ENCODE measurements around the gene WNT6. TPM values are rescaled to one million over a fixed set of nuclear protein-coding genes. Genes with fewer than 3 reads are reported as not detected.
"Not testable (repeated sequence)": the region's sequence is repeated elsewhere in the genome, so short reads cannot be mapped to it uniquely, and the experiment has no call there.

The WNT6 gene
- total RNA-seq, 2 experiments from 2014 or later = not detected

DNA sequence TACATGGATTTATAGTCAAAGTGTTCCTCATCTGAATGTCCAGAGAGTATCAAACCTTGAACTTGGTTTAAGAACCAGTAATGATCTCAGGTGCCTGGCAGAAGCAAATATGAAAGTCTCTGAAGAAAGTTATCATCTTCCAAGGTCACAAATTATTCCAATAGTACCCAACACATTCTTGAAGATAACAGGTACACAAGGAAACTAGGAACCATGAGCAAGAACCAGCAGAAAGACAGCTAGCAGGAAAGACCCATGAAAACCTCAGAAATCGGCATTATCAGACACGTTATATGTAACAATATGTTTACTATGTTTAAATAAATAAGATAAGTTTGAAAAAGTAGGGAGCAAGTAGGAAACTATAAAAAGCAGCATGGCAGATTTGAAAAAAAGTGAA lies 22.1 kb upstream of the WNT6 start:
- Mint-ChIP-seq H3K27me3 (peaks cover 25% of the 10 kb centered on the region), H3K4me1 (no peaks in the 10 kb centered on the region), H3K27ac (no peak overlapping the region), H3K4me3 (no peak overlapping the region), H3K36me3 (no peaks in the 10 kb centered on the region), H3K9me3 (peaks cover 1% of the 10 kb centered on the region)
- POLR2A ChIA-PET = no interaction called here
- ATAC-seq (ENCODE audit: low read depth) (no peak), DNase-seq (no peak)

DNA sequence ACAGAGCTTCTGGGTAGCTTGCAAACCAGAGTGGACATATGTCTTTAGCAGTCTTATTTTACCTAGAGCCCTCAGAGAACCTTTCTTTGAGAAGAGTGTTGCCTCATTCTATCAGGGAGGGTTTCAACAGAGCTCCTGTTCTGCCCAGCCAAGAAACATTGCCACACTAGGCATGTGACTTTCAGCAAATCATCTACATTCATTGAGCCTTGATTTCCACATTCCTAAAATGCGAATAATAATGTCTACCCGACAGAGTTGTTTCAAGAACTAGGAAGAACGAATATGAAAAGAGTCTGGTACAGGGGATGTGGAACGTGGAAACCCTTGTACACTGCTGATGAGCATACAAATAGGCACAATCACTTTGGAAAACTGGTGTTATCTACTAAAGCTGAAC lies 20.2 kb upstream of the WNT6 start:
- no peak overlapping the region for H3K27ac Mint-ChIP-seq
- ATAC-seq (ENCODE audit: low read depth) = no peak
- no peak overlapping the region for H3K4me3 Mint-ChIP-seq
- H3K9me3 Mint-ChIP-seq = peaks cover 4% of the 10 kb centered on the region
- H3K4me1 Mint-ChIP-seq = no peaks in the 10 kb centered on the region
- H3K27me3 Mint-ChIP-seq = peaks cover 22% of the 10 kb centered on the region
- no peaks in the 10 kb centered on the region for H3K36me3 Mint-ChIP-seq
- DNase-seq = no peak
- POLR2A ChIA-PET = no interaction called here

DNA sequence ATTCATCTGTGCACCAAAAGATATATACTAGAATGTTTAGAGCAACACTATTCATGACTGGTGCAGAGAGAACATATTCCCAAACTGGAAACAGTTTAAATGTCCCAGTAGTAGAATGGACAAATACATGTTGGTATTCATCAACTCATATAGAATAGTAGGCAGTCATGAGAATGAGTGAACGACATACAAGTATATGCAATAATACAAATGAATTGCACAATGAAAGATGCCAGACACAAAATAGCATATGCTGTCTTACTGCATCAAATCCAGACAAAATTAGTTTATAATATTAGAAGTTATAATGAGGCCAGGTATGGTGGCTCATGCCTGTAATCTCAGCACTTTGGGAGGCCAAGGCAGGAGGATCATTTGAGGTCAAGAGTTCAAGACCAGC lies 19.7 kb upstream of the WNT6 start:
- no peak for DNase-seq
- Mint-ChIP-seq H3K27me3 (peaks cover 22% of the 10 kb centered on the region), H3K27ac (no peak overlapping the region), H3K9me3 (peaks cover 4% of the 10 kb centered on the region), H3K4me1 (no peaks in the 10 kb centered on the region), H3K4me3 (no peak overlapping the region), H3K36me3 (no peaks in the 10 kb centered on the region)
- POLR2A ChIA-PET = no interaction called here
- ATAC-seq (ENCODE audit: low read depth) = no peak

DNA sequence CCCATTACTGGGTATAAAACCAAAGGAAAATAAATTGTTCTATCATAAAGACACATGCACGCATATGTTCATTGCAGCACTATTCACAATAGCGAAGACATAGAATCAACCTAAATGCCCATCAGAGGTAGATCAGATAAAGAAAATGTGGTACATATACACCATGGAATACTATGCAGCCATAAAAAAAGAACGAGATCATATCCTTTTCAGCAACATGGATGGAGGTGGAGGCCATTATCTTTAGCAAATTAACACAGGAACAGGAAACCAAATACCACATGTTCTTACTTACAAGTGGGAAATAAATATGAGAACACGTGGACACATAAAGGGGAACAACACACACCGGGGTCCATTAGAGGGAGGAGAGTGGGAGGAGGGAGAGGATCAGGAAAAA lies 15.3 kb upstream of the WNT6 start:
- H3K9me3 Mint-ChIP-seq; H3K27ac Mint-ChIP-seq; H3K36me3 Mint-ChIP-seq; H3K27me3 Mint-ChIP-seq; H3K4me3 Mint-ChIP-seq; ATAC-seq (ENCODE audit: low read depth); DNase-seq; POLR2A ChIA-PET; H3K4me1 Mint-ChIP-seq: not testable (repeated sequence)

DNA sequence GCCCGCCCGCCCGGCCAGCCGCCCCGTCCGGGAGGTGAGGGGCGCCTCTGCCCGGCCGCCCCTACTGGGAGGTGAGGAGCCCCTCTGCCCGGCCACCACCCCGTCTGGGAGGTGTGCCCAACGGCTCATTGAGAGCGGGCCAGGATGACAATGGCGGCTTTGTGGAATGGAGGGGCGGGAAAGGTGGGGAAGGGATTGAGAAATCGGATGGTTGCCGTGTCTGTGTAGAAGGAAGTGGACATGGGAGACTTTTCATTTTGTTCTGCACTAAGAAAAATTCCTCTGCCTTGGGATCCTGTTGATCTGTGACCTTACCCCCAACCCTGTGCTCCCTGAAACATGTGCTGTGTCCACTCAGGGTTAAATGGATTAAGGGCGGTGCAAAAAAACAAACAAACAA lies 12.6 kb upstream of the WNT6 start:
- not testable (repeated sequence) for H3K4me3 Mint-ChIP-seq; ATAC-seq (ENCODE audit: low read depth); H3K9me3 Mint-ChIP-seq; H3K36me3 Mint-ChIP-seq; H3K27ac Mint-ChIP-seq; H3K27me3 Mint-ChIP-seq; H3K4me1 Mint-ChIP-seq; DNase-seq
- POLR2A ChIA-PET = interaction anchor here (1.4 kb wide), 1 partner anchor 188 kb away, joined by 5 read pairs; the partner anchor contains the start of genes BCS1L and ZNF142

DNA sequence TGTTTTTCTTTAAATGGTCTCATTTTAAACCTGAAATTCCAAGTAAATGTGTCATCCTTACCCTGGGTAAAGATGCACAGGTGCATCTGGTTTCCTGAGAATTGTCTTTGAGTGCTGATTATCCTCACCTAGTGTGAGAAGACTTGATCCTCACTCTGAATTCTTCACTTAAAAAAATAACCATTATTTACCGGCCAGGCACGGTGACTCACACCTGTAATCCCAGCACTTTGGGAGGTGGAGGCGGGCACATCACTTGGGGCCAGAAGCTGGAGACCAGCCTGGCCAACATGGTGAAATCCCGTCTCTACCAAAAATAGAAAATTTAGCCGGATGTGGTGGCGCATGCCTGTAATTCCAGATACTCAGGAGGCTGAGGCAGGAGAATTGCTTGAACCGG lies 9.9 kb upstream of the WNT6 start:
- POLR2A ChIA-PET = no interaction called here
- Mint-ChIP-seq H3K4me1 (peaks cover 4% of the 10 kb centered on the region), H3K4me3 (no peak overlapping the region), H3K27me3 (peaks cover 29% of the 10 kb centered on the region), H3K9me3 (no peaks in the 10 kb centered on the region), H3K36me3 (no peaks in the 10 kb centered on the region), H3K27ac (no peak overlapping the region)
- DNase-seq (no peak), ATAC-seq (ENCODE audit: low read depth) (no peak)

DNA sequence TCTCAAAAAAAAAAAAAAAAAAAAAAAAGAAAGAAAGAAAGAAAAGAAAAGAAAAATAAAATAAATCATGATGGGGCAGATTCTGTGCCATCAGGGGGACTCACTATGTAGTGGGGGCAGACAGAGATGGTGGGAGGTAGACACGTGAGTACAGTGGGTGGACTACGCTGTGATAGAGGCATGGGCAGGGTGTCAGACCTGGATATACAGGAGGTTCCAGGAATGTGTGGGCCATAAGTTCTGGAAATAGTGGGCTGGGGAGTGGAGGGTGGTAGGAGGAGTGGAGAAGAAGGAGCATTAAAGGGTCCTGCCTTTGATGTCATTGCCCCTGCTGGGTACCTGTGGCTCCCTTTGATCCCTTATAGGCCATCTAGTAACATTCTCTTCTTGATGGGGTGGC lies 8.8 kb upstream of the WNT6 start:
- Mint-ChIP-seq H3K36me3 (no peaks in the 10 kb centered on the region), H3K9me3 (no peaks in the 10 kb centered on the region), H3K27me3 (peaks cover 37% of the 10 kb centered on the region), H3K4me1 (peaks cover 4% of the 10 kb centered on the region), H3K27ac (no peak overlapping the region), H3K4me3 (no peak overlapping the region)
- DNase-seq = no peak
- POLR2A ChIA-PET = no interaction called here
- ATAC-seq (ENCODE audit: low read depth) = no peak

DNA sequence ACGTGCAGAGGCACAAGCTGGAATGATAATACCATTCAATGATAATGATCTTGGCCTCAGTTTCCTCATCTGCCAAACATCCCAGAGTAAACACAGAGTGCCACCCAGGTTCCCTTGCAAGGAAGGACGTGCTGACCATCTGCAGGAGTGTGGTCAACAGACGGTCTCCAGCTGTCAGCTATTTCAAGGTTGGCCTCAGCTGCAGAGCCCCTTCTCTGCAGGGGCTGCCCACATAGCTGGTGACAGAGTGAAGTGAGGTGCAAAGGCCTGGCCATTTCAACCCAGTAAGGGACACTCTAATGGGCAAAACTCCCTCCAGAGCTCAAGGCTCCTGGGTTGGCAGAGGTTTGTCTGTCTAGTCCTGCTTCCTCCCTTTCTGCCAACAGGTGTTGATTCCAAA lies 8.3 kb upstream of the WNT6 start:
- no peak for DNase-seq
- no peak for ATAC-seq (ENCODE audit: low read depth)
- Mint-ChIP-seq H3K9me3 (no peaks in the 10 kb centered on the region), H3K4me1 (peaks cover 4% of the 10 kb centered on the region), H3K4me3 (no peak overlapping the region), H3K36me3 (no peaks in the 10 kb centered on the region), H3K27me3 (peaks cover 41% of the 10 kb centered on the region), H3K27ac (no peak overlapping the region)
- POLR2A ChIA-PET = no interaction called here

DNA sequence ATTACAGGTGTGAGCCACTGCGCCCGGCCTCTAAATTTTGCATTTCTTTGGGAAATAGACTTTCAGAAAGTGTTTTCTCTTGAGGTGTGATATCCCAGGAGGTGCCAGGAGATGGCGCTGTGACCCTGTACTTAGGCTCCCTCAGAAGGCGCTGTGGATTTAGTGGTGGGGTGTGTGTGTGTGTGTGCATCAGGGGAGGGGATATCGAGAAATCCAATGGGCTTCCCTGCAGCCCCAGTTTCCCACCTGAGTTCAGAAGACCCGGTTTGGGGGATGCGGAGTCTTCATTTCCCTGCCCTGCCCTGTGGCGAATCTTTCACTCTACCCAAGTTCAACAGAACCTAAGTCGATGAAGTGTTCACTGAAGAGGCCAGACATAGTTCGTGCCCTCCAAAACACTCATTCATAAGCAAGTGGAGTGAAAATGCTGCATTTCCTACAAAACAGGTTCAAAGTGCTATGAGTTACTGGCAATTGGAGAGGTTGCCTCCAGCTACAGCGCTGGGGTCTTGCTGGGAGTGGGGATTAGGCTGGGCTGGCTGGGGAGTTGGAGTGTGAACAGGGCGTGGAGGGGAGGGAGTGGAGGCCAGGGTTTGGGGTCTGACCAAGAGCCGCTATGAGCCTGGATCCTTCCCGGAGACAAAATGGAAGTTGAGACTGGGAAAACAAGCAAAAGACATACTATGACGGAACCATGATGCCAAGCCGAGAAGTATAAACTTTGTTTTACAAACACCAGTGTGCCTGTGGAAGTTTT lies 6.5 kb upstream of the WNT6 start:
- Mint-ChIP-seq H3K4me3 (no peak overlapping the region), H3K27me3 (peaks cover 59% of the 10 kb centered on the region), H3K27ac (no peak overlapping the region), H3K9me3 (no peaks in the 10 kb centered on the region), H3K4me1 (peaks cover 2% of the 10 kb centered on the region), H3K36me3 (no peaks in the 10 kb centered on the region)
- peak; percentile 71 for ATAC-seq (ENCODE audit: low read depth)
- POLR2A ChIA-PET = no interaction called here
- DNase-seq = peak; percentile 66

DNA sequence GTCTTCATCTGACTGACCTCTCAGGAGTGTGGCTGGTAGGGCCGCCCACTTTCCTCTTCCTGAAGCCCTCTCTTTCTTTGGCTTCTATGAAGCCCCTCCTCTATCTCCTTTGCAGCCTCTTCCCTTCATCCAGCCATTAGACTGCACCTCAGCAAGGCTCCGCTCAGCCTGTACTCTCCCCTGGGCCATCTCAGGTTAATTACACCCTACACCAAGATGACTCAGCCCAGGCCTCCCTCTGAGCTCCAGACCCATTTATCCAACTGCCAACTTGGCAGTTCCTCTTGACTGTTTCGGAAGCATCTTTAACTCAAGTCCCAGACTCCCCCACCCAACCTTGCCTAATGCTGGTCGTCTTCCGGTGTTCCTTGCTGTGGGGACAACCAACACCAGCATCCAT lies 5.8 kb upstream of the WNT6 start:
- Mint-ChIP-seq H3K9me3 (no peaks in the 10 kb centered on the region), H3K27ac (no peak overlapping the region), H3K36me3 (no peaks in the 10 kb centered on the region), H3K4me3 (no peak overlapping the region), H3K27me3 (peaks cover 66% of the 10 kb centered on the region), H3K4me1 (peaks cover 2% of the 10 kb centered on the region)
- POLR2A ChIA-PET = no interaction called here
- ATAC-seq (ENCODE audit: low read depth) (no peak), DNase-seq (peak; percentile 17)

DNA sequence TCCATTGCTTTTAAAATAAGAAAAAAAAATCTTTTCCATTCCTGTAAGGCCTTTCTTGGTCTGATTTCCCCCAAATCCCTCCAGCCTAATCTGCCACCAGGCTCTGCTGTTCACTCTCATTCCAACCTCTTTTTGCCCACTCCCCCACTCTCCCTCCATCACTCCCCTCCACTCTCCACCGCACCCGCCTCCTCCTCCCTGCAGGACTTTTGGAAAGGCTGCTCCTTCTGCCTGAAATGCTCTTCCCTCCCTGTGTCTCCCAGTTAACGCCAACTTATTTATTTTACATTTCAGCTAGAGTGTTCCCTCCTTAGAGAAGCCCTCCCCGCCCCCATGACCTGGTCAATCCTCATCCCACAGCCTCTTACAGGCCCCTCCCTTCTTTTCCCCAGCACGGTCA lies 4.7 kb upstream of the WNT6 start:
- DNase-seq (no peak), ATAC-seq (ENCODE audit: low read depth) (no peak)
- H3K4me1 Mint-ChIP-seq = peaks cover 2% of the 10 kb centered on the region
- no peak overlapping the region for H3K27ac Mint-ChIP-seq
- H3K9me3 Mint-ChIP-seq = no peaks in the 10 kb centered on the region
- no peaks in the 10 kb centered on the region for H3K36me3 Mint-ChIP-seq
- POLR2A ChIA-PET = interaction anchor here (1.0 kb wide), 1 partner anchor 43 kb away, joined by 3 read pairs; no protein-coding TSS in a partner anchor
- peaks cover 72% of the 10 kb centered on the region for H3K27me3 Mint-ChIP-seq
- H3K4me3 Mint-ChIP-seq = no peak overlapping the region

DNA sequence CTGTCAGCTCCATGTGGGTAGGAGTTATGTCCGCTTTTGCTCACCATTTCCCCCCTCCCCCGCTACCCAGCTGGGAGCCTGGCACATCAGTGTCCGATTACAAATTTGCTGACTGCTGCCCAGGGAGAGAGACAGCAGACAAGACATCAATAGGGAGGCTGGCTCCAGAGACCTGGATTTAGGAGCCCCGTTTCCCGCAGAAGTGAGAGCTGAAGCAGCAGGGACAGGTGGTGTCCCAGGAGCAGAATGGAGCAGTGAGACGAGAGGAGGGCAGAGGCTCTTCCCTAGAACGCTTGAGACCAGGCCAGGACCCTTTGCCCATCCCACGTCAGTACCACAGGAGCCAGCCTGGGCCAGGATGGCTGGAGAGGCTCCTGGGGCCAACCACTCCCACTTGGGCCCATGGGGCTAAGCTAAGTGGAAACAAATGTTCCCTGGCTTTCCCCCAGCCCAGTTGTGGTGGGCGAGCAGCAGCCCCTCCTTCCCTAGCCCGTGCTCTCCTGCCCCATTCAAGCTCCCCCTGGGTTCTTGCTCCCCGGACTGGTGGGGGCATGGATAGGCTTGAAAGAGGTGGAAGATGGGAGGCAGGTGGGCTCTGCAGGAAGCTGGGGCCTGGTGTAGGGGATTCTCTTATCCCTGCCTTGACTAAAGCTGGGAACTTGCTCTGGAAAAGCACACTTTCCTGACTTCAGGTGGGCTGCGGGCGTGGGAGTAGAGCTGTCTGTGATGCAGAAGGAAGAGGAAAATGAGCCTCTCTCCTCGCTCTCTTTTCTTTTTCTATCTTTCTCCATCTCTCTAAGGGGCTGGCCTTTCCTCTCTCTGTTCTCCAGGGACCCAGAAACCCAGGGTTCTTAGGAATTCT lies 4.1 kb upstream of the WNT6 start:
- no peaks in the 10 kb centered on the region for H3K36me3 Mint-ChIP-seq
- no peak overlapping the region for H3K4me3 Mint-ChIP-seq
- no peak for ATAC-seq (ENCODE audit: low read depth)
- H3K27ac Mint-ChIP-seq = no peak overlapping the region
- peaks cover 77% of the 10 kb centered on the region for H3K27me3 Mint-ChIP-seq
- peak; percentile 25 for DNase-seq
- no peaks in the 10 kb centered on the region for H3K9me3 Mint-ChIP-seq
- H3K4me1 Mint-ChIP-seq = peaks cover 6% of the 10 kb centered on the region
- POLR2A ChIA-PET = interaction anchor here (1.0 kb wide), 1 partner anchor 42 kb away, joined by 3 read pairs; no protein-coding TSS in a partner anchor

DNA sequence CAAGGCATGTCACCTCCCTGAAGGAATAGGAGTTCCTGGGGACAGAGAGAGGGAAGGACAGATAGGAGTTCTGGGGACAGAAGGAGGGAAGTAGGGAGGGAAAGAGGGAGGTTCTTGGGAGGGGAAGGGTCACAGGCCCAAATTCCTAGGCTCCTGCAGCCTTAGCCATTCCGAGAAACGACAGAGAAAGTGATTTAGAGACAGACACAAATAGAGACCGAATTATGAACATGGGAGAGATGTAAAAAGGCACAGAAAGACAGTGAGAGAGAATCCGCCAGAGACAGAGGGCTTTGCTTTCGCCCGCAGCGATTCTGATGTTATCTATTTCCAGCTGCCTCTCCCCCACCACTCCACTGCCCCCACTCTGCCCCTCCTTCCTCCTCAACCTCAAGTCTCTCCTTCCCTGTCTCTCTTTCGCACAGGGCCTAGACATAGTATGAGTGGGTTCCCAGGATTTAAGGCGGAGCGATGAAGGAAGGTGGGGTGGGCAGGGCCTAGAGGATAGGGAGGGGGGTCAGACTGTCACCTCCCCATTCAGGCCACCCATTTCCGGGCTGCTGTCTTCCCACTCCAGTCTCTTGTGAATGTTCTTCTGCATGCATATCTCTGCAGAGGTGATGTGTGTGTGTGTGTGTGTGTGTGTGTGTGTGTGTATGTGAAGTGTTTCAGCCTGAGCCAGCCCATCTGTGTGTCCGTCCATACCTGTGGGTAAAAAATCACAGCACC lies 3.3 kb upstream of the WNT6 start:
- H3K27me3 Mint-ChIP-seq = peaks cover 79% of the 10 kb centered on the region
- peaks cover 11% of the 10 kb centered on the region for H3K4me1 Mint-ChIP-seq
- H3K27ac Mint-ChIP-seq = no peak overlapping the region
- DNase-seq (peak; percentile 9), ATAC-seq (ENCODE audit: low read depth) (no peak)
- H3K9me3 Mint-ChIP-seq = no peaks in the 10 kb centered on the region
- no peaks in the 10 kb centered on the region for H3K36me3 Mint-ChIP-seq
- POLR2A ChIA-PET = no interaction called here
- no peak overlapping the region for H3K4me3 Mint-ChIP-seq

Data from activated naive CD8-positive, alpha-beta T cell treated with anti-CD3 and anti-CD28 coated beads, Interleukin-2, amount 10 ng/mL, durations not matched to agents 7 days and 5 days (primary cell).